HG03103 (cell line): ENCODE data around the gene CARMIL3.

ENCODE experiments used
- ATAC-seq: cut with Tn5 transposase; IDR thresholded peaks from one replicate; pipeline ENCODE4 v1.9.1; 2021; ENCODE audit warnings: low read depth; ENCODE audit not compliant: unreplicated experiment

The CARMIL3 gene

GRCh38 chr14:24113379-24113800, 61.6 kb downstream of the CARMIL3 start:
- ATAC-seq: no peak

DNA sequence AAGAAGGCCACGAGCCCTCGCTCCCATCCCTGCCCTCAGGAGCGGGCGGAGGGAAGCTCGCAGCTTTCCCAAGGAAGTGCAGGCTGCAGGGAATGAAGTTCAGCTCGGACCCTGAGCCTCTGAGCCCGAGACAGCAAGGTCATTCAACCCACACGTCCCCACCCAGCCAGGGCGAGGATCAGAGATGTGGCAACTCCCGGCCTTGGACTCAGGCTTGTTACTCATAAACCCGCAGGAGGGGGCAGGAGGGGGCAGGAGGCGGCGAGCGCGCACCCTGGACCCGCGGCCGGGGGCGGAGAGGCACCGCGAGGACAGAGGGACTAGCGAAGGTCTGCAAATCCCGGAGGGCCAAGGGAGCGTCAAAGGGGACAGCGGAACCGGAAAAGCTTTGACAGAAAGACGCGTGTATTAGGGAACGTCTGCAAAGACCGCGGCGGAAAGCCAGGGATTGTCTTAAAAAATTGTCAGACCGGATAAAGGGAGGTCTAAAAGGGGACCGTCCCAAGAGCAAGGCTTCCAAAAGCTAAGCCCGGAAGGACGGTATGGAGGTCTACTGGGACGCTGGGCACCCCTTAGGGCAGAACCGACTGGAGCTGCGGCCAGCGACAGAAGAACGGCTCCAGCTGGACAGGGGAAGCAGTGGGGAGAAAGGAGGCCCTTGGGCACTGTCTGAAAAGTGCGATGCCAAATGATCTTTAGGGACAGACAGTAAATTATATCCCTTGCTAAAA, 62.2 kb downstream of the CARMIL3 start:
- peak; percentile 22 for ATAC-seq

- peak; percentile 72 for ATAC-seq
Observed at GRCh38 chr14:24114532-24115421, 63.0 kb downstream of the CARMIL3 start, which contains the start of the genes DCAF11 and NRL. Gene DCAF11 (plus strand): TSS chr14:24114777. CDS start chr14:24115595, 818 bp downstream. Gene NRL (minus strand): TSS chr14:24114949. CDS start chr14:24082848, 32,101 bp downstream.

GRCh38 chr14:24115422-24116127, 63.8 kb downstream of the CARMIL3 start:
- no peak for ATAC-seq

DNA sequence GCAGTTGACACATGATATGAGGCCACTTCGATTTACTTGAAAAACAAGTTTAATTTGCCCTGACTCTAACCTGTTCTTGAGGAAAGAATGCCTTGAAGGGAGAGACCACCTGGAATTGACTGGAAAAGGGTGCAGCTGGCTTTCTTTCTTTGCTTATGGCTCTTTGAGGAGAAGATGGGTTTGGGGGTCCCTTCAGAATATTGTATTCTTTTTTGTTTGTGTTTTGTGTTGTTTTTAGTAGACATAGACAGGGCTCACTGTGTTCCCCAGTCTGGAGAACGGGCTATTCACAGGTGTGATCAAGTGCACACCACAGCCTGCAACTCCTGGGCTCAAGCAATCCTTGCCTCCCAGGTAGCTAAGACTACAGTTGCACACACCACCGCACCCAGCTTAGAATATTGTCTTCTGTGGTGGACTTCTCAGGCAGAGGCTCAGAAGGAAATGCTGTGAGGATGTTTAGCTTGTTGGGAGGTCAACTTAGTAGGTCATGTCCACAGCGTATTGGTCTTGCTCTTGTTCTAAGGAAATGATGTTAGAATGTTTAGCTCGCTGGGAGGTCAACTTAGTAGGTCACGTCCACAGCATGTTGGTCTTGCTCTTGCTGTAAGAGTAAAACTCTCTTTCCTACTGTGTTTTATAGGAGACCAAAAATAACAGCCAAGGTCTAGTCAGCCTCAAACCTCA, 64.5 kb downstream of the CARMIL3 start:
- no peak for ATAC-seq

GRCh38 chr14:24117179-24117578, 65.4 kb downstream of the CARMIL3 start:
- no peak for ATAC-seq
